H1 (cell line): ENCODE data around the gene SLC2A4. TPM values are rescaled to one million over a fixed set of nuclear protein-coding genes. Genes with fewer than 3 reads are reported as not detected.

ENCODE experiments used
- GTF2F1 ChIP-seq: IDR thresholded peaks from 2 replicates; pipeline ENCODE4 v1.6.1; 2012; ENCODE audit warnings: low read depth, low read length, improper control_type of control experiment, borderline replicate concordance
- KDM4A ChIP-seq: IDR thresholded peaks from one replicate; pipeline ENCODE4 v1.7.1; 2012; ENCODE audit warnings: low read depth, mild to moderate bottlenecking, moderate library complexity, low read length, inconsistent platforms; ENCODE audit not compliant: severe bottlenecking
- RXRA ChIP-seq: IDR thresholded peaks from 2 replicates; pipeline ENCODE4 v1.6.1; 2011; ENCODE audit warnings: low read depth, mild to moderate bottlenecking, low read length, moderate library complexity; ENCODE audit not compliant: insufficient read depth
- SRF ChIP-seq: IDR thresholded peaks from 2 replicates; pipeline ENCODE4 v1.6.1; 2011; ENCODE audit warnings: mild to moderate bottlenecking, low read depth, low read length, moderate library complexity
- TAF1 ChIP-seq: IDR thresholded peaks from 2 replicates; pipeline ENCODE4 v1.6.1; 2011; ENCODE audit warnings: mild to moderate bottlenecking, low read depth, low read length
- YY1 ChIP-seq: IDR thresholded peaks from 2 replicates; pipeline ENCODE4 v1.6.1; 2011; ENCODE audit warnings: low read depth, mild to moderate bottlenecking, low read length
- polyA plus RNA-seq, 7 experiments: library from polyadenylated mRNA; depleted of rRNA in 3 of 7; stranded (reverse) in 5 of 7; unstranded in 2 of 7; fragments of >200 nt in 5 of 7; fragments of 200-250 nt in 2 of 7; gene quantifications; 1 replicate in 5 of 7; 2 replicates in 1 of 7; 4 replicates in 1 of 7; pipeline versions ENCODE4 v1.2.1 to v1.2.3, GENCODE V29; 2011 to 2013; ENCODE audit warnings: missing spikeins in 2 of 7, mixed read lengths in 2 of 7
- total RNA-seq: library from RNA; stranded (reverse); fragmentation: NEBNext Ultra II Directional; extraction: Animal tissue kit (Norgen Biotek cat#: 25700); gene quantifications from 2 replicates; pipeline ENCODE4 v1.2.1, GENCODE V29; 2021

The SLC2A4 gene
- total and polyA plus RNA-seq, 2 of the 8 experiments (the other 6 are each of a cell fraction or from before 2014, with no cell fraction given) = 5.7 to 6.9 TPM

DNA sequence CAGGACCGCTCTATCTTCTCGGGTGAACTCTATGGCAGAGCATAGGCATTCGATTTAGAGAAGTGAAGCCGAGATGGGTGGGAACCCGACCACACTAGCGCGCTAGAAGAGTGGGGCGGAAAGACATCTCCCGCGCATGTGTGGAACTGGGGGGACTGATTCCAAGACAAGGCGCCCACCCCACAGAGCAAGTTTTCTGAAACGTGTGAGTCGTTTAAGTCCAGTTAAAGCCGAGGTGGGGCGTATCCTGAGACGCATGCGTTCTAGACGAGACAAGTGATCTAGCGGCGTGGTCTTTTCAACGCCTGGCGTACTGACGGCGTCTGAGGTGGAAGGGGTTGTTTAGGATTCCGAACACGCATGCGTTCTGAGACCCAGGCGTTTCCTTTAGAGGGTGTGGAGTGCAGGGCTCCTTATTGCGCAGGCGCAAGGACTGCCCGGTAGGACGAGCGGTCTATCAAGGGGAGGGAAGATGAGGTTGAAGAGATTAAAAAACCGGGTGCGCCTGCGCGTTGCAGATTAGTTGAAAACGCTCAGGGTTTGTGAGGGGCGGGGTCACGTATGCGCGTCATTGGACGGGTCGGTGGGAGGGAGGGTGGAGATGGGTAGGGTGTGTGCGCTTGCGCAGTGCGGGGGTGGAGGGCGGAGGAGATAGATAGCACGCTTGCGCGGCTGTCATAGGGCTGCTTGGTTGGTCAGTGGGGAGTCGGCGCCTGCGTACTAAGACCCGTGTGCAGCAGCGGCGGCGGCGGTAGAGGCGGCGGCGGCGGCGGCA lies 25.6 kb downstream of the SLC2A4 start, which contains the start of gene EIF5A (continued):
- TF ChIP-seq TAF1 = peak; percentile 76
- no peak for TF ChIP-seq GTF2F1
- TF ChIP-seq KDM4A = peak; percentile 47
- no peak for TF ChIP-seq SRF
- TF ChIP-seq RXRA = no peak
- TF ChIP-seq YY1 = no peak; the same call in 1 of the 2 replicates
